AG09309 (cell line): ENCODE measurements around the gene MROH2B.

Experiments used
- DNase-seq: peaks from one replicate; pipeline ENCODE4 v3.0.0-alpha.2; 2010; ENCODE audit warnings: low read depth
- H3K4me3 ChIP-seq: 2 replicates; pipeline ENCODE4 v1.5.1; 2011; ENCODE audit warnings: mild to moderate bottlenecking, low read depth, low read length, moderate library complexity; ENCODE audit not compliant: control insufficient read depth
- CTCF ChIP-seq: IDR thresholded peaks from 2 replicates; pipeline ENCODE4 v1.5.1; 2011; ENCODE audit warnings: mild to moderate bottlenecking, low read depth, low read length, inconsistent platforms; ENCODE audit not compliant: insufficient read depth, control insufficient read depth; ENCODE audit errors: missing control alignments

The MROH2B gene

DNA sequence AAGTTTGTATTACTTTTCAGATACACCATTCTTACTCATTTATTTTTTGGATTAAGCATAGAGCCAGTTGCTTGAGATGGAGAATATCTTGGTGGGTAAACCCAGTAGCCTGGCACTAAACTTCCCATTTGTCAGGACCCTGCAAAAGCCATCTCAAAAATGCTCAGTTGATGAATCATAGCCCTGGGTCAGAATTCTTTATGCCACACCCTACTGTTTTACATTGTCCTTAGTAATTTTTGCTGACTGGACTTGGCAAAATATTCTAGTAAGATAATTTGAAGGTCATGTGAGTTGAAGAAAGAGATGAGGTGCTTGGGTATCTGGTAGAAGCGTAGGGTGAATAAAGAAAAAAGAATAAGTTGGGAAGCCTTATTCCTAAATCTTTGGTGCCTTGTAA is 111.1 kb downstream of the MROH2B start:
- no peak overlapping the region for H3K4me3 ChIP-seq
- DNase-seq = no peak
- no peak for TF ChIP-seq CTCF

- DNase-seq = no peak
- H3K4me3 ChIP-seq = no peak overlapping the region
- TF ChIP-seq CTCF = no peak
These were observed 112.3 kb downstream of the MROH2B start for GRCh38 chr5:40958811-40959210.

GRCh38 chr5:40957048-40957447 is 114.1 kb downstream of the MROH2B start:
- TF ChIP-seq CTCF = no peak
- DNase-seq = no peak
- no peak overlapping the region for H3K4me3 ChIP-seq

- H3K4me3 ChIP-seq = no peak overlapping the region
- DNase-seq = no peak
- no peak for TF ChIP-seq CTCF
These were observed 115.8 kb downstream of the MROH2B start for GRCh38 chr5:40955313-40955712.
